ENCODE results near the gene OR8S1. TPM values are rescaled to one million over a fixed set of nuclear protein-coding genes. Genes with fewer than 3 reads are reported as not detected.

Gene OR8S1
- total RNA-seq, 1 experiment from 2014 or later, result not detected

GRCh38 chr12:48567731-48568130, 42.3 kb downstream of the OR8S1 start:
- CTCF ChIA-PET, result interaction anchor here (2.1 kb wide), 1 partner anchor 51 kb away, joined by 4 read pairs; no protein-coding TSS in a partner anchor

More at GRCh38 chr12:48567731-48568130, 42.3 kb downstream of the OR8S1 start:
- ChIA-PET POLR2A (no interaction called here), RAD21 (ENCODE audit: low non-redundant PET in 1 of 2, low total read pairs in 2 of 2, uncharacterized antibody in 2 of 2, unreplicated experiment in 2 of 2) (no interaction called here)
- no peaks in the 10 kb centered on the region for H3K27me3 ChIP-seq (ENCODE audit: insufficient read depth, low read length)
- BruUV-seq (replicated peaks), result no TSS peak
- H2AFZ ChIP-seq (ENCODE audit: low read depth, low read length, poor library complexity, severe bottlenecking), result no peak overlapping the region
- no peak for TF ChIP-seq ZFX (IDR thresholded peaks at IDR 0.05)
- TF ChIP-seq YY1 (IDR thresholded peaks at IDR 0.05; ENCODE audit: extremely low read depth, insufficient replicate concordance, low read depth, low read length), result no peak
- no peak for TF ChIP-seq JUND (IDR thresholded peaks at IDR 0.05)
- TF ChIP-seq CBX3 (IDR thresholded peaks at IDR 0.05; ENCODE audit: low read depth), result no peak
- no peak for TF ChIP-seq REST (IDR thresholded peaks at IDR 0.05; ENCODE audit: low read depth)
- H3K4me2 ChIP-seq (ENCODE audit: low read length), result no peak overlapping the region
- no peaks in the 10 kb centered on the region for H3K36me3 ChIP-seq (ENCODE audit: control insufficient read depth in 1 of 2, insufficient read depth in 2 of 2, low read length in 2 of 2)
- no peak overlapping the region for H3K4me3 ChIP-seq (replicated peaks in 1 of 2; ENCODE audit: low read depth in 1 of 2, low read length in 2 of 2)
- ATAC-seq, result no peak
- intact Hi-C loops (cut with micrococcal nuclease), result no loop called here
- H3K9ac ChIP-seq (ENCODE audit: low read length), result no peak overlapping the region
- H3K9me3 ChIP-seq (ENCODE audit: control insufficient read depth in 1 of 2, insufficient read depth in 1 of 2, low read depth in 1 of 2, low read length in 2 of 2), result no peaks in the 10 kb centered on the region
- no peaks in the 10 kb centered on the region for H3K9me2 ChIP-seq (ENCODE audit: insufficient read depth)
- H3K4me1 ChIP-seq (ENCODE audit: control insufficient read depth in 1 of 2, insufficient read depth in 2 of 2, low read length in 2 of 2), result no peaks in the 10 kb centered on the region
- H3K27ac ChIP-seq (ENCODE audit: low read depth, low read length), result no peak overlapping the region
- H3K79me2 ChIP-seq (ENCODE audit: insufficient read depth, low read length), result no peaks in the 10 kb centered on the region
- no peaks in the 10 kb centered on the region for H4K20me1 ChIP-seq (ENCODE audit: insufficient read depth)
- DNase-seq (ENCODE audit: low read depth, low spot score), result no peak

All from HCT116 (cell line).